ENCODE measurements around the gene SIAH2.
"Not testable (repeated sequence)": the region's sequence is repeated elsewhere in the genome, so short reads cannot be mapped to it uniquely, and the experiment has no call there.

The SIAH2 gene, protein sequence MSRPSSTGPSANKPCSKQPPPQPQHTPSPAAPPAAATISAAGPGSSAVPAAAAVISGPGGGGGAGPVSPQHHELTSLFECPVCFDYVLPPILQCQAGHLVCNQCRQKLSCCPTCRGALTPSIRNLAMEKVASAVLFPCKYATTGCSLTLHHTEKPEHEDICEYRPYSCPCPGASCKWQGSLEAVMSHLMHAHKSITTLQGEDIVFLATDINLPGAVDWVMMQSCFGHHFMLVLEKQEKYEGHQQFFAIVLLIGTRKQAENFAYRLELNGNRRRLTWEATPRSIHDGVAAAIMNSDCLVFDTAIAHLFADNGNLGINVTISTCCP
- long read RNA-seq, donor 1, transcript SIAH2-201 (2 exons, 2,517 nt): major isoform, 11 of 11 reads
- long read RNA-seq, donor 1, partial matches to known transcripts: 0 of 11 reads
- long read RNA-seq, donor 1, other reads (novel, unspliced or antisense): 0 of 11 reads
- long read RNA-seq, donor 2, transcript SIAH2-201 (2 exons, 2,517 nt): major isoform, 6 of 6 reads
- long read RNA-seq, donor 2, partial matches to known transcripts: 0 of 6 reads
- long read RNA-seq, donor 2, other reads (novel, unspliced or antisense): 0 of 6 reads
- long read RNA-seq, donor 3, transcript SIAH2-201 (2 exons, 2,517 nt): major isoform, 10 of 10 reads
- long read RNA-seq, donor 3, partial matches to known transcripts: 0 of 10 reads
- long read RNA-seq, donor 3, other reads (novel, unspliced or antisense): 0 of 10 reads
- long read RNA-seq, donor 4, transcript SIAH2-201 (2 exons, 2,517 nt): major isoform, 10 of 10 reads
- long read RNA-seq, donor 4, partial matches to known transcripts: 0 of 10 reads
- long read RNA-seq, donor 4, other reads (novel, unspliced or antisense): 0 of 10 reads
- long read RNA-seq, donor 5, transcript SIAH2-201 (2 exons, 2,517 nt): major isoform, 13 of 13 reads
- long read RNA-seq, donor 5, partial matches to known transcripts: 0 of 13 reads
- long read RNA-seq, donor 5, other reads (novel, unspliced or antisense): 0 of 13 reads
- long read RNA-seq, donor 6, transcript SIAH2-201 (2 exons, 2,517 nt): major isoform, 11 of 11 reads
- long read RNA-seq, donor 6, partial matches to known transcripts: 0 of 11 reads
- long read RNA-seq, donor 6, other reads (novel, unspliced or antisense): 0 of 11 reads
- long read RNA-seq, donor 7, transcript SIAH2-201 (2 exons, 2,517 nt): major isoform, 17 of 17 reads
- long read RNA-seq, donor 7, partial matches to known transcripts: 0 of 17 reads
- long read RNA-seq, donor 7, other reads (novel, unspliced or antisense): 0 of 17 reads
- long read RNA-seq, donor 8, transcript SIAH2-201 (2 exons, 2,517 nt): major isoform, 9 of 9 reads
- long read RNA-seq, donor 8, partial matches to known transcripts: 0 of 9 reads
- long read RNA-seq, donor 8, other reads (novel, unspliced or antisense): 0 of 9 reads

DNA sequence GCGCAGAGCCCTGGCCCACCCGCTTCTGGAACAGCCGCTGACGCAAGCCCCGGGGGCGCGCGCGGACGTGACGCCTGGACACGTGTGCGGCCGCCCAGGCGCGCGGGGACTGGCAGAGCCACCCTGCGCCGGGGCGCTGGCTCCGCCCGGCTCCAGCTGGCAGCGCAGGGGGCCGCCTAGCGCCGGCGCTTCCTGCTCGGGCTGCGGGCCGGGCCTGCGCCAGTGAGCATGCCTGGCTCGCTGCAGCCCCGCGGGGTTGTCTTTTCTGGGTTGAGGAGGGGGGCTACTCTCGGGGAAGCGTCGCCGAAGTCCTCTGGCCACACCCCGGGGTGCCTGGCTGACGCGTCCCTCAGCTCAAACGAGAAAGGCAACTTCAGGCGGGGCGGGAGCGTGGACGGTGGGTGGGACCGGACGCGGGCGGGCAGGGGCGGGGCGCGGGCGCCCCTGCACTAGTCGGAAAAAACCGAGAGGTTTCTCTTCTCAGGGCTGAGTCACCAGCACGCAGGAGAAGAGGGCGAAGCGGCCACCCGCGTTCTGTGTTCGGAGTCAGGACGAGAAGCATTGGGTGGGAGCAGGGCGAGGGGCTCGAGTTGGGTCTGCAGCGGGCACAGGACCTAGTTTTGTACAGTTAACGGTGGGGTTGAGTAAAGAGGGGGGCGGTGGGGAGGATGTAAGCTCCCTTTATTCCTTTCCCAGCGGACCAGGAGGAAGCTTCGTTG lies at the start of gene SIAH2:
TSS of gene SIAH2 (minus strand) at position 48 of the 719 bp plus-strand sequence. CDS start 320 bp downstream, outside the sequence.
- peak; percentile 96 for DNase-seq

DNA sequence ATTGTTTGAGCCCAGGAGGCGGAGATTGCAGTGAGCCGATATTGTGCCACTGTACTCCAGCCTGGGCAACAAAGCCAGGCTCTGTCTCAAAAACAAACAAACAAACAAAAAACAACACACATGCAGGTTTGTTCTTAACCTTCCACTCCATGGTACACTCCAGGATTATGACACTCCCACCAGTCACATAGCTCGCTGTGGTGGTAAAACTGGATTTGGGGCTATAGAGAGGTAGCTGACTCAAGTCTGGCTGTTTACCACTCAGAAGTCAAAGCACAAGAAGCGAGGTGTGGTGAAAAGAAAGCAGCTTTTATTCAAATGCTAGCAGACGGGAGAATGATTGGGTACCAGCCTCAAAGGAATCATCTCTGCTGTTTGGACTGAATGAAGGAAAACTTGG lies 49.0 kb upstream of the SIAH2 start:
- DNase-seq: no peak

DNA sequence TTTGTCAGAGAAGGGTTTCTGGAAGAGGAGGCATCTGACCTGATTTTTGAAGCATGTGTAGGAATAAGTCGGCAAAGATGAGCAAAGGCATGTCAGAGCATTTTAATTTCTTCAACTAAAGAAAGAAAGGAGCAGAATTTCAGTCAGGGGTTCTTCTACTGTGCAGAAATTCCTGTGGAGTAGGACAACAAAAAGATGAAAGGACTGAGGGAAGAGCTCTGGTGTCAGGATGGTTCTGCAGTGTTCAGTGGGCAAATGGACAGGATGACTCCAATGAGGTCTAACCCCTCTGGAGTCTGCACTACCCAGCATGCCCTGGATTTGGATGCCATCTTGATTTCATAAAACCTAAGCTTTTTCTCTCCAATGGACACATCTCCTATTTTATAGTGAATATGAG lies 47.7 kb upstream of the SIAH2 start:
- no peak for DNase-seq

DNA sequence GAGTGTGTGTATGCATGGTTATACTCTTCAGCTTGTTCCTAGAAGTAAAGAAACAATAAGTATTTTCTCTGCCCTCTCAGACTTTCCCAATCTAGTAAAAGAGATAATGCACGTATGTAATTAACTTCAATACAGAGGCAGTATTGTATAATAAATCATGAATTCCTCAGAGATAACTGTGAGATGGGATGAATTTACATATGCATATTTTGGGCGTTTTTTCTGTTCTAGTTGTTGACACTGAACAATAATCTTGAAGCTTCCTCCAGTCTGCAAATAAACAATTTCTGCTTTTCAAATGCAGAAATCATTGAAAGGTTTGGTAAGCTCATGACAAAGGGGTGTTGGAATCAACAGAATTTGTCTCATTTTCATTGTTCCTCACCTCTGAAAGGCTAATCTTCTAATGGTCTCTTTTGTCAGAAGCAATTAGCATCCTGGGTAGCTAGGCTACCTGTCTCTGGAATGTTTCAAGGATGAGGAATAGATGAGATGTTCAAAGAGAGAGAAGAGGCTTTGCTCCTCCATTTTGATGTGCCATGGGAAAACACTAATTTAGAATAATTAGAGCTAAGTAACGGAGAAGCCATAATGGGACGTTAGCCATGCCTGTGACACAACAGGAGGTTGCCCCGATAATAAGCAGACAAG lies 43.3 kb upstream of the SIAH2 start:
- no peak for DNase-seq

DNA sequence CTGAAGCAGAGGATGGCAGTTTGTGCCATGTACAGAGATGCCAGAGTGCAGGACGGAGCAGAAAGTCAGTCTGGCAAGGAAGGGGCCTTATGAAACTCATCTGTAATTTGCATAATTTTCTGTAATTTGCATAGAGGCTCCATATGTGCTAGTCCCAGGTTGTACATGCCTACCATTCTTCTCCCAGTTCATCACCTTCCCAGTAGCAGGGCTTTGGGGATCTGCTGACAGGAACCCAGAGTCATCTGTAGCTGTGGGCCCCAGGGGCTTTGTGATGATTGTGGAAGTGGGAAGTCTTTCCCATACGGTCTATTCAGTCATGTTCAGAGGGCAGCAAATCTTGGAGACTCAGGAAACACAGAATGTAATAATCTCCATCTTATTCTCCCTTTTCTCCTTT lies 42.4 kb upstream of the SIAH2 start:
- no peak for DNase-seq

DNA sequence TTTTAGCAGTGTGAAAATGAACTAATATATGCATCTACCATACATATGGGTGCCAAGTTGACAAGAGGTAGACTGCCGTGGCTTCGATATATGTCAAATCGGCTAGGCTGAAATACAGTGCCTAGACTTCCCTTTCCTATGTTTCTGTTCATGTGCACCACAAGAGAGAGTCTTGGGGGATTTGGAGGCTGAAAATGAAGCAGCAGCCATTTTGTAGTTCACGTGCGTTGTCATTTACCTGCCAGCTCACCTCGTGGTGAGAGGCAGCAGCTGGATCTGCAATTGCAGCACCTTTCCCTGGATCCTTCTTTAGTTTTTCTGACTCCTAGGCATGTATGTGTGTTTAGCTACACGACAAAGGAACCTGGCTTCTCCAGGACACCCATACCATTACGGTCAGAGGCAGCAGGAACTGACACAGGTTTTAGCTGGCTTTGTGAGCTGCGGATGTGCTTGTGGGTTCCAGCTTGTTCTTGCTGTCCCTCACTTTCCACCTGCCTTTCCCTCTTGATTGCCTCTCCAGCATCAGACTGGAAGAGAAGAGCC lies 40.5 kb upstream of the SIAH2 start:
- DNase-seq: no peak

DNA sequence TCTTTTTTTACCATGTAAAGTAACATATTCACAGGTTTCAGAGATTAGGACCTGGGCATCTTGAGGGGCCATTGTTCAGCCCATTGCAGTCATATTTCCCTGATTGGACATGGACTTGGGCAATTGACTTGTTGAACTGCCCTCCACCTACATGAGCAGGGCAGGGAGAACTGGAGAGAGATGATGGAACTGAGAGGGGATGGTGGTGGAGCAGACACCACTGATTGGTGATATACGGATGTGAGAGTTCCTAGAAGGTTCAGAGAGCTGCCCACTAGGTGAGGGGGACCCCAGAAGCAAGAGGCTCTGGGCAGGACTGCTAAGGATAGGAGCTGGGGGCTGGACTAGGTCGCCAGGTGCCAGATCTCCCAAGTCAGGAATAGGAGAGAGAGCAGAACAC lies 37.8 kb upstream of the SIAH2 start:
- no peak for DNase-seq

DNA sequence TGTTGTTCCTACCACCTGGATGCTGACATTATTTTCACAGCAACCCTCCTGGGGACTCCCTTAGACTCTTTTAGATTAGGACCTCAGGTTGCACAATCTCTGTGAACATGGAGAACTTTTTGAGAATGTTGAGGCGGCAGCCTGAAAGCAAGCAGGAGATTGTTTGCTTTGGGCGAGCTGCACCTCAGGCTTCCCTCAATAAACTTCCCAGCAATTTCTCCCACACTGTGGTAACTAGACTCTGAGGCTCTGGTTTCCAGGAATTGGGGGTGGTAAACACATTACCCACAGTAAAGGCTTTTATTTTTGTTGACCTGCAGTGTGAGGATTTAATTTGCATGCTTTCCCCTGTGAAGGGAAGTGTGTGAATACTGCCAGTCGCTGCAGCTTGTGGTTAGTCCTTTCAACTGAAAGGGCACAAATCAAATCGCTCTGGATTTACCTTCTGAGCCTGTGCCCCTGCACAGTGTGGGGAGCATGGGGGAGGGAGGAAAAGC lies 35.2 kb upstream of the SIAH2 start:
- peak; percentile 13 for DNase-seq

DNA sequence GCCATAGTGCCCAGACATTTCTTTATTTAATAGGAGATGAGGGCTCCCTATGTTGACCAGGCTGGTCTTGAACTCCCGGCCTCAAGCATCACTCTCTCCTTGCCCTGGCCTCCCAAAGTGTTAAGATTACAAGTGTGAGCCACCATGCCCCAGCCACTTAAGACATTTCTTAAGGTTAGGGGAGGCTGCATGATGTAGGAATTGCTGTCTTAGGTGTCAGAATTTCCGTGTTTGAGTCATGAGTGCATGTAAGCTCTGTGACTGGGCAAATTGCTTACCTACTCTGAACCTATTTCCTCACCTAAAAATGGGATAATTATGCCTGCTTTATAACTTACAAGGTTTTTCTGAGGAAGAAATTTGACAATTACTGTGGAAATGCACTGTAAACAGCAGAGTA lies 34.2 kb upstream of the SIAH2 start:
- DNase-seq: no peak

DNA sequence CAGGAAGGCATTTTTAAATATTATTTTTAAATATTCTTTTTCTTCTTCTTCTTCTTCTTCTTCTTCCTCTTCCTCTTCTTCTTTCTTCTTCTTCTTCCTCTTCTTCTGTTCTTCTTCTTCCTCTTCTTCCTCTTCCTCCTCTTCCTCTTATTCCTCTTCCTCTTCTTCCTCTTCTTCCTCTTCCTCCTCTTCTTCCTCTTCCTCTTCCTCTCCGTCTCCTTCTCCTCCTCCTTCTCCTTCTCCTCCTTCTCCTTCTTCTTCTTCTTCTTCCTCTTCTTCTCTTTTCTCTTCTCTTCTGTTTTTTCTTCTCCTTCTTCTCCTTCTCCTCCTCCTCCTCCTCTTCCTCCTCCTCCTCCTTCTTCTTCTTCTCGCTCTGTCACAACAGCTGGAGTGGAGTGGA lies 33.6 kb upstream of the SIAH2 start:
- DNase-seq: not testable (repeated sequence)

DNA sequence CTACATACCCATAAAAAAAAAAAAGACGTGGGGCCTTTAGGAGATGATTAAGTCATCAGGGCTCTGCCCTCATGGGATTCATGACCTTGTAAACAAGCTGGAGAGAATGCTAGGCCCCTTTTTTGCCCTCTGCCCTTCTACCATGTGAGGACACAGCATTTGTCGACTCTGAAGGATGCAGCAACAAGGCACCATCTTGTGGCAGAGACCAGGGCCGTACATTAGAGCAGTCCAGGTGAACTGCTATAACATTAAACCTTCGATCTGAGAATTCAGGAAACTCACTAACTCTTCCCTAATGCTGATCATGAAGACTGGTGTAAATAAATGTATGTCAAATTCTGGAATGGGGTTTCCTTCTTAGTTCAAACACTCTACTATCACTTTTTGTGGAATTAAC lies 30.7 kb upstream of the SIAH2 start:
- no peak for DNase-seq

DNA sequence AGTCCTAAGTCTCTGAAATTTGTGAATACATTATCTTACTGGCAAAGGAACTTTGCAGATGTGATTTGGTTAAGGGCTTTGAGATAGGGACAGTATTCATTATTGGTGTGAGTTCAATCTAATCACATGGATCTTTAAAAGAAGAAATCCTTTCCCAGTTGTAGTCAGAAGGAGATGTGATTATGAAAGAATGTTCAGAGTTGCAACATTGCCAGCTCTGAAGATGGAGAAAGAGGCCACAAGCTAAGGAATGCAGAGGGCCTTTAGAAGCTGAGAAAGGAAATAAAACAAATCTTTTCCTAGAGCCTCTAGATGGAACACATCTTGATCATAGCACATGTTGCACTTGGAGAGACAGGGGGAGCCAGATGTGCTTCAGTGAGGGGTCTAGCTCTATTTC lies 27.7 kb upstream of the SIAH2 start:
- no peak for DNase-seq

DNA sequence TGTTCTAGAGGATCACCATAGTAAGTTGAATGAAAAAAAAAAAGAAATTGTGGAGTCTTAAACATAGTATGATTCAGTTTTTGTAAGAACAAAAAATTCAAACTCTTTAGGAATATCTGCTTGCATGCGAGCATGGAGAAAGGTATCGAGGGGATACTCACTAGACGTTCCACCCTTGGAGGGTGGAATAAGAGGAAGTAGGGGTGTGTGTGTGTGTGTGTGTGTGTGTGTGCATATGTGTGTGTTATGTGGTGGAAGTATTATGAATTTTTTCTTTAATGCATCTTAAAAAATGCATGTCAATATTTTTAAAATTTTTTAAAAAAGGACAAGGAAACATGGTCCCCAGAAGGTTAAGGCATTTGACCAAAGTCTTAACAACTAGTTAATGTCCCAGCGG lies 26.5 kb upstream of the SIAH2 start:
- DNase-seq: no peak

DNA sequence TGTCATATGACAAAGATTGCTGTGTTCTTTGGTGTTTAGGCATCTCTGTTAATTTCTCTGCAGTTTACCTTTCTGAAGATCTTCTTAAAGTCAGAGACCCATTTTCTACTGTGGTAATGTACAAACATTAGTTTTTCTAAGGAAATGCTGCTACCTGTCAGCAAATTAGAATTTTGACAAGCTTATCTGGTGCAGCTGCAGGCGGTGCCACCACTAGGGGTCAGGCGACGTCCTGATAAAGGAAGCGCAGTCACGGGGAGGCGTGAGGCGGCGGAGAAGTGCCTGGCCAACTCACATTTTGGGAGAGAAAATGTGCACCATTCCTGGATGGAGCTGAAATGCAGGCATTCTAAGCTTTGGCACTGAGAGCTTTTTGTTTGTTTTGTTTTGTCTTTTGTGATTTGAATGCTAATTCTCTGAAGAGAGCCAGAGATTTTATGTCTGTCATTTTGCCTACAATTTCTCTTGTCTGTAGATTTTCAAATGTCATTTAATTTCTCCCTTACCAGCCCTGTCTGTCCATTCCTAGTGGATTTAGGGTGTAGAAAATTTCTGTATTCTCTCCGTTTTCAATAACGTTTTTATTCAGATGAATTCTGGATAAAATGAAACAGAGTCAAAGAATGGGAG lies 24.9 kb upstream of the SIAH2 start:
- peak; percentile 41 for DNase-seq

DNA sequence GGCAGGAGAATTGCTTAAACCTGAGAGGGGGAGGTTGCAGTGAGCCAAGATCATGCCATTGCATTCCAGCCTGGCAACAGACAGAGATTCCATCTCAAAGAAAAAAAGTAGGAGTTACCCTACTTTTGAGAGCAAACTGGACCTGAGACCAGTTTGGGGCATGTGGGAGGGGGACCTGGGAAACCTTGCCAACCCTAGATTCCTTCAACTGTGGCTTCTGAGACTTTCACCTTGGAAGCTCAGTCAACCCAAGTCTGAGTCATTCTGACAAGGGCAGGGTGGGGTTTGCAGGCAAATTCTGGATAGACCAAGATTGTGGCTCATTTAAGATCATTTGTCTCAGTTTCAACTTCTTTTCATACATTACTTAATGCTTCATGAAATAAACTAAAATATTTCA lies 23.8 kb upstream of the SIAH2 start:
- no peak for DNase-seq

DNA sequence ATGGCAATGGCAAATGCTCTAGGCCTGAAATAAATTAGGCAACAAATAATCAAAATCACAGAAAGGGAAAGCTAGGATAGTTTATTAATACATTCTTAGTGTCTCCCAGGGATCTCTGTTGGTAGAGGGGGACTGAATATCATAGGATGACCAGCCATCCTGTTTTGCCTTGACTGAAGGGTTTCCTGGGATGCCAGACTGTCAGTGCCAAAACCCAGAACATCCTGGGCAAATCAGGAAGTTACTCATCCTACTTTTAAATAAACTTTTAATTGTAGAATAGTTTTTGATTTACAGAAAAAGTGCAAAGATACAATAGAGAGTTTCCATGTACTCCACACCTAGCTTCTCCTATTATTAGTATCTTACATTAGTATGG lies 21.8 kb upstream of the SIAH2 start:
- no peak for DNase-seq

DNA sequence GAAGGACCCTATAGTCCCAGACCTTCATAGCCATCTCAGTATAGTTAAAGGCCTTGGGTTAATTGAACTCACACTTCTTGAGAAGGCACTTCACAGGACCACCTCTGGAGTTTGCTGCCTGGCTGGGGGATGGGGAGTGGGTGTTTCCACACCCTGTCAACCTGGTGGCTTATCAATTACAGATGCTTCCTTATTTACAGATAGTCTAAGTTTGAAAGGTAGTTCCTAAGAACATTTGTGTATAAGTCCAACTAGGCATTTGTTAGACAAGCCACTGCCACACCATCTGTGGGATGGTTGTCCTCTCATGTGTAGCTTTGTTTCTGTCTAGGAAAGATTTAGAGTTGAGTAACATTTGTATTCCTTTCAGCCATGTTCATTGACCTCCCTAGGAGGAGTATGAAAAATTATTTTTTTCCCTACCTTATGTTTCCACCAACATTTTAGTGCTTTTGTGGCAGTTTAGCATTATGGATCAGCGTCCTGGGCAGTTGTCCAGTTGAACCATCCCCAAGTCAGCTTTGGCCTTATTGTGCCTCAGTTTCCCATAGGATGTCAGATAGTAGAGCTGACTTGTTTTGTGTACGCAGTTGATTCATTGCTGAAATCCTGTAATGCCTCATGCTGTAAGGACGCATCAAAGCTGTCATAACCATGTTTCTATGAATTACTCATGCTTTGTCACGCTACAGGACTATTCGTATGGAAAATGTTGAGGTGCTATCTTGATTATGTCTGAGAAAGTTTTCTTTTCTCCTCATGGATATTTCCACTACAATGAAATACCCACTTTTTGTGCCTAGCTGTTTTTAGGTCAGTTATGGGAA lies 21.2 kb upstream of the SIAH2 start:
- DNase-seq: no peak

DNA sequence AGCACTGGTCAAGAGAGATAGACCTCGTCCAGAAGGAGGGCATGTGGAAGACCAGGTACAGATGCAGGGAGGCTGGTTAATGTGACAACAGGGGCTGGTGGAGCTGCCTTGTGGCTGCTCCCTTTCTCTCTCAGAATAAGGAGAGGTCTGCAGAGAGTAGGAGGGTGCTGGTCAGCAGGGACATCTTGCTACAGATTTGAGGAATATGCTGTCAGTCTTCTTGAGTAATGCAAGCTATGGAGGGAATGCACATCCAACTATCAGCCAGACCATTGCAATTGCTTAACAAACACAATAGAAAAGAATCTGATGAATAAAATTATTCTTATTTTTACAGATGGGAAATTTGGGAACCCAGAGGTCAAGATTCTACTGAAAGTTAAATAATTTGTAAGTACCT lies 20.3 kb upstream of the SIAH2 start:
- DNase-seq: no peak

DNA sequence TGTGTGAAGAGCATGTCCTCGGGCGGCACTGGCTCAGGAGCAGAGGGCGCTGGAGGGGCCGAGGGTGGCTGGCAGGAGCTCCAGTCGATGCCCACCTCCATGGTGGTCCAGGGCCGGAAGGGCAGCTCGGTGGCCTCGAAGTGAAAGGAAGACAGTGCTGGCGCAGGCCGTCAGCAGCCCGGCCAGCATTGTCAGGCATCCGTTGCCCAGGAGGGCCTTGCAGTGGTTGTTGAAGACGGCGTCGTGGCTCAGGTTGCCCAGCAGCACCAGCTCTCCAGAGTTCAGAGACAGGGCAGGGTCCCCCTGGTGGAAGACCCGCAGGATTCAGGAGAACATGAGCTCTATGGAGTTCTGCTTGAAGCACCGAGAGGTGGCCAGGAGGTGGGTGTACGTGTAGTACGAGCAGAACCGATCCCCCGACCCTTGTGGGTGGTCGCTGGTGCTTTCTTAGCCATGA lies 16.5 kb upstream of the SIAH2 start:
- DNase-seq: no peak

Data from right kidney (tissue), 9 donors.